Measurements from ENCODE around the gene BAZ2B. TPM values are rescaled to one million over a fixed set of nuclear protein-coding genes. Genes with fewer than 3 reads are reported as not detected.
A peak's percentile ranks its signal among the peaks of the same experiment; 100 is the strongest.

Gene BAZ2B
- total and polyA plus RNA-seq, 2 of the 13 experiments (the other 11 are each of a cell fraction or from before 2014, with no cell fraction given): 14.0 to 15.1 TPM

DNA sequence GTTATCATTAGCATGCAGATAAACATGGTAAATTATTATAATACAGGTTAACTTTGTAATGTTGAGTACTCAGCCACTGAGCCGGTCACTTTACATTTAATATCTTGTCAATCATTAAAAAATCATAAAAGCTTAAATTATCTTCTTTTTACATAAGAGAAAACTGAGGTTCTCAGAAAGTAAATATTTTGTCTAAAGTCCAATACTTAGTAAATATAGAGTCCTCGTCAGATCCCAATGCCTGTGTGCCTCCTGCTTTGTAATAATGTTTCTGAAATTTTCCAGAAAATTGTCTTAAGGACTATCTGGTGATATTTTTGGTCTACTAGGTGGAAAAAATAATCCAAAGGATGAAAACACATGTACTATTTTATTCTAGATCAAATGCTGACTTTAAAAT is 213.6 kb downstream of the BAZ2B start (continued):
- TF ChIP-seq, protein P1, sequence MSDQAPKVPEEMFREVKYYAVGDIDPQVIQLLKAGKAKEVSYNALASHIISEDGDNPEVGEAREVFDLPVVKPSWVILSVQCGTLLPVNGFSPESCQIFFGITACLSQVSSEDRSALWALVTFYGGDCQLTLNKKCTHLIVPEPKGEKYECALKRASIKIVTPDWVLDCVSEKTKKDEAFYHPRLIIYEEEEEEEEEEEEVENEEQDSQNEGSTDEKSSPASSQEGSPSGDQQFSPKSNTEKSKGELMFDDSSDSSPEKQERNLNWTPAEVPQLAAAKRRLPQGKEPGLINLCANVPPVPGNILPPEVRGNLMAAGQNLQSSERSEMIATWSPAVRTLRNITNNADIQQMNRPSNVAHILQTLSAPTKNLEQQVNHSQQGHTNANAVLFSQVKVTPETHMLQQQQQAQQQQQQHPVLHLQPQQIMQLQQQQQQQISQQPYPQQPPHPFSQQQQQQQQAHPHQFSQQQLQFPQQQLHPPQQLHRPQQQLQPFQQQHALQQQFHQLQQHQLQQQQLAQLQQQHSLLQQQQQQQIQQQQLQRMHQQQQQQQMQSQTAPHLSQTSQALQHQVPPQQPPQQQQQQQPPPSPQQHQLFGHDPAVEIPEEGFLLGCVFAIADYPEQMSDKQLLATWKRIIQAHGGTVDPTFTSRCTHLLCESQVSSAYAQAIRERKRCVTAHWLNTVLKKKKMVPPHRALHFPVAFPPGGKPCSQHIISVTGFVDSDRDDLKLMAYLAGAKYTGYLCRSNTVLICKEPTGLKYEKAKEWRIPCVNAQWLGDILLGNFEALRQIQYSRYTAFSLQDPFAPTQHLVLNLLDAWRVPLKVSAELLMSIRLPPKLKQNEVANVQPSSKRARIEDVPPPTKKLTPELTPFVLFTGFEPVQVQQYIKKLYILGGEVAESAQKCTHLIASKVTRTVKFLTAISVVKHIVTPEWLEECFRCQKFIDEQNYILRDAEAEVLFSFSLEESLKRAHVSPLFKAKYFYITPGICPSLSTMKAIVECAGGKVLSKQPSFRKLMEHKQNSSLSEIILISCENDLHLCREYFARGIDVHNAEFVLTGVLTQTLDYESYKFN (CRISPR knock-in tag; conservative IDR thresholded peaks at IDR 0.05): peak; percentile 80
- 0 out of 2 replicates have a peak, but pooled peaks have one; percentile 9 for TF ChIP-seq SAP130 (CRISPR knock-in tag; IDR thresholded peaks at IDR 0.05; ENCODE audit: low read depth)
- TF ChIP-seq MED1 (CRISPR knock-in tag; IDR thresholded peaks at IDR 0.05): 0 out of 2 replicates have a peak, but pooled peaks have one; percentile 18
- TF ChIP-seq NCOR1 (IDR thresholded peaks at IDR 0.05; ENCODE audit: borderline replicate concordance, low read length): peak; percentile 64; the same call in 1 of the 2 replicates
- no peak for TF ChIP-seq KLF15 (CRISPR knock-in tag; IDR thresholded peaks at IDR 0.05; ENCODE audit: borderline replicate concordance)
- TF ChIP-seq ZNF629 (CRISPR knock-in tag; conservative IDR thresholded peaks at IDR 0.05): 0 out of 2 replicates have a peak, but pooled peaks have one; percentile 45
- peak; percentile 67 for TF ChIP-seq ARID5B (CRISPR knock-in tag; IDR thresholded peaks at IDR 0.05)
